DND-41 (cell line): ENCODE data around the gene ATP2B3.

Experiments used
- ATAC-seq: fragments of 200-7000 bp; cut with Tn5 transposase; 3 replicates; pipeline ENCODE4 v1.9.1; 2021; ENCODE audit warnings: low read depth; ENCODE audit not compliant: insufficient read depth
- DNase-seq: peaks from one replicate; pipeline ENCODE4 v3.0.0-alpha.2; 2020
- H2AFZ ChIP-seq: 2 replicates; pipeline ENCODE4 v1.6.0; 2012; ENCODE audit warnings: low read depth, low read length
- H3K27ac ChIP-seq: 2 replicates; pipeline ENCODE4 v1.5.1; 2012; ENCODE audit warnings: low read length, inconsistent platforms
- H3K27me3 ChIP-seq: fragments of 200-600 bp; sonication (generic); 2 replicates; pipeline ENCODE4 v1.6.0; 2012; ENCODE audit warnings: low read length, mild to moderate bottlenecking, inconsistent platforms; ENCODE audit not compliant: insufficient read depth, poor library complexity
- H3K36me3 ChIP-seq: 2 replicates; pipeline ENCODE4 v1.5.1; 2012; ENCODE audit warnings: low read length, inconsistent platforms; ENCODE audit not compliant: insufficient read depth
- H3K4me1 ChIP-seq: 2 replicates; pipeline ENCODE4 v1.5.1; 2012; ENCODE audit warnings: mild to moderate bottlenecking, low read length; ENCODE audit not compliant: insufficient read depth
- H3K4me2 ChIP-seq: 2 replicates; pipeline ENCODE4 v1.6.0; 2012; ENCODE audit warnings: mild to moderate bottlenecking, moderate library complexity, low read length, inconsistent platforms; ENCODE audit not compliant: insufficient read depth
- H3K4me3 ChIP-seq, 2 experiments: fragments of 200-600 bp in 1 of 2; shearing (Covaris generic) in 1 of 2; 2 replicates each; pipeline ENCODE4 v1.5.1; 2012 to 2016; ENCODE audit warnings: inconsistent platforms in 2 of 2, low read length in 2 of 2, mild to moderate bottlenecking in 2 of 2, low read depth in 1 of 2, moderate library complexity in 1 of 2
- H3K79me2 ChIP-seq: 2 replicates; pipeline ENCODE4 v1.6.0; 2012; ENCODE audit warnings: low read length, inconsistent platforms; ENCODE audit not compliant: insufficient read depth
- H3K9ac ChIP-seq: 2 replicates; pipeline ENCODE4 v1.6.0; 2012; ENCODE audit warnings: low read depth, mild to moderate bottlenecking, inconsistent platforms, low read length, moderate library complexity
- H3K9me3 ChIP-seq: 2 replicates; pipeline ENCODE4 v1.5.1; 2012; ENCODE audit warnings: low read length, moderate library complexity, mild to moderate bottlenecking, inconsistent platforms; ENCODE audit not compliant: insufficient read depth, severe bottlenecking
- H4K20me1 ChIP-seq: 2 replicates; pipeline ENCODE4 v1.6.0; 2012; ENCODE audit warnings: low read length; ENCODE audit not compliant: insufficient read depth
- CTCF ChIP-seq: IDR thresholded peaks from 2 replicates; pipeline ENCODE4 v1.5.1; 2012; ENCODE audit warnings: borderline replicate concordance, low read length, moderate library complexity, mild to moderate bottlenecking; ENCODE audit not compliant: poor library complexity, severe bottlenecking; ENCODE audit errors: extremely low read depth
- EZH2 ChIP-seq: IDR thresholded peaks from 3 replicates; pipeline ENCODE4 v1.6.1; 2012; ENCODE audit warnings: borderline replicate concordance, low read depth, mild to moderate bottlenecking, moderate library complexity, low read length, inconsistent platforms; ENCODE audit not compliant: severe bottlenecking

The ATP2B3 gene

DNA sequence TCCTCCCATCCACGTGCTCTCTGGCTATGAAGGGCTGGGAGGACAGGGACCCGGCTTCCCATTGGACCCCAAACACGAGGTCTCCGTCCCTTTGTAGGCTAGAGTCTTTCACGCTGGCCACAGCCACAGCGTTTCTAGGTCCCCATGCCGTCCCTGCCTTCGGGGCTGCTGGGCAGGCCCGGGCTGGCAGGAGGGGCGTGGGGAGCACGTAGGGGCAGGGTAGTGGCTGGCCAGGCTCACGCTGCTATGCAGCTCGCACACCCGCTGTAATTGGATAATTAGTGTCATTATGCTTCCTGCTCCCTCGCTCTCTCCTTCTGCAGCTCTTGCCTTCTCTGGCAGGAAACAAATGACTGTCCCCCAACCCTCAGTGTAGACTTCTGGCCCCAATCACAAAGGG, 9.8 kb downstream of the ATP2B3 start:
- Histone ChIP-seq H3K4me2 (no peak overlapping the region), H3K9ac (no peak overlapping the region), H3K4me1 (no peaks in the 10 kb centered on the region), H3K9me3 (no peaks in the 10 kb centered on the region), H4K20me1 (no peaks in the 10 kb centered on the region), H2AFZ (no peak overlapping the region), H3K4me3 (no peak overlapping the region), H3K27ac (no peak overlapping the region), H3K27me3 (no peaks in the 10 kb centered on the region), H3K79me2 (no peaks in the 10 kb centered on the region), H3K36me3 (no peaks in the 10 kb centered on the region)
- TF ChIP-seq EZH2 (no peak), CTCF (no peak)
- DNase-seq (no peak), ATAC-seq (no peak)

DNA sequence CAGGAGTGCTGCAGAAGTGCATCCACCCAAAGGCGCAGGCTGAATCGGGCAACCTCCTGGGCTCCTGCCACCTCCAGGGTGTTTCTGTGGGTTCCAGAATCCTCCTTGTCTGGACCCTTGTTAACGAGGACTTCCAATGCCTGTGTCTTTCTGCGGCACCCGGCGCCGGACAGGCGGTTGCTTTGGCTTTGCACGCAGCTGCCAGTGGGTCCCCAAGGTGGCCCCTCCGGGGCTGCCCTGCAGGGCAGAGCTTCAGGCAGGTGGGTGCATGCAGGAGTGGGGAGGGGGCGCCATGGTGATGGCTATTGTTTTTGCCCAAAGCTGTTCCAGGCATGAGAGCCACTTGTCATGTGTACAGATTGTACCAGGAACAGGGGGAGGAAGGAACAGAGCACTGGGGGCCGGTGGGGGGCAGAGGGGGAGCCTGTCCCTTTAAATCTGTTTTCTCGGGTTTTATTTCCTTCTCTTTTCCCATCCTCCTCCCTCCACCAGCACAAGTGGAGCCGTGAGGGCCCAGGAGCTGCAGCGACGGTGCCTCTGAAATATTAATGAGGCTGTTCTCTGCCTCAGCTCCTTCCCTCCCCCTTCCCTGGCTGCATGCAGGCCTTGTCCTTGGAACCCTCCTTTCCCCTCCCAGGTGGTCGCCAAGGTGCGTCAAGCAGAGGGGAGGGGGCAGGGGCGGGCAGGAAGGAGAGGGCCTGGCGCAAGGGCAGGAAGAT, 13.1 kb downstream of the ATP2B3 start:
- Histone ChIP-seq H3K36me3 (no peaks in the 10 kb centered on the region), H3K27me3 (no peaks in the 10 kb centered on the region), H3K4me1 (no peaks in the 10 kb centered on the region), H3K9ac (no peak overlapping the region), H2AFZ (no peak overlapping the region), H4K20me1 (no peaks in the 10 kb centered on the region), H3K27ac (no peak overlapping the region), H3K79me2 (no peaks in the 10 kb centered on the region), H3K9me3 (no peaks in the 10 kb centered on the region), H3K4me3 (no peak overlapping the region), H3K4me2 (no peak overlapping the region)
- ATAC-seq: no peak
- no peak for DNase-seq
- no peak for TF ChIP-seq CTCF
- TF ChIP-seq EZH2: no peak

- Histone ChIP-seq H3K4me1 (no peaks in the 10 kb centered on the region), H3K79me2 (no peaks in the 10 kb centered on the region), H2AFZ (no peak overlapping the region), H3K4me2 (no peak overlapping the region), H3K27ac (no peak overlapping the region), H3K27me3 (no peaks in the 10 kb centered on the region), H3K4me3 (no peak overlapping the region), H3K9ac (no peak overlapping the region), H3K36me3 (no peaks in the 10 kb centered on the region), H4K20me1 (no peaks in the 10 kb centered on the region), H3K9me3 (no peaks in the 10 kb centered on the region)
- DNase-seq (no peak), ATAC-seq (no peak)
- TF ChIP-seq EZH2: no peak
These were observed 15.6 kb downstream of the ATP2B3 start for GRCh38 chrX:153533091-153533490.

GRCh38 chrX:153537080-153537479, 19.6 kb downstream of the ATP2B3 start:
- TF ChIP-seq CTCF (no peak), EZH2 (no peak)
- no peaks in the 10 kb centered on the region for H3K9me3 ChIP-seq
- no peak overlapping the region for H2AFZ ChIP-seq
- H3K27ac ChIP-seq: no peak overlapping the region
- no peak for DNase-seq
- H3K4me1 ChIP-seq: no peaks in the 10 kb centered on the region
- no peak for ATAC-seq
- H3K9ac ChIP-seq: no peak overlapping the region
- no peak overlapping the region for H3K4me2 ChIP-seq
- no peaks in the 10 kb centered on the region for H3K36me3 ChIP-seq
- H4K20me1 ChIP-seq: no peaks in the 10 kb centered on the region
- H3K4me3 ChIP-seq: no peak overlapping the region
- H3K79me2 ChIP-seq: no peaks in the 10 kb centered on the region
- no peaks in the 10 kb centered on the region for H3K27me3 ChIP-seq
